Measurements from ENCODE around the gene ACAD8. TPM values are rescaled to one million over a fixed set of nuclear protein-coding genes. Genes with fewer than 3 reads are reported as not detected.

The ACAD8 gene
- total RNA-seq, 1 donor from 2014 or later = 36.1 TPM

Other genes starting within 250 kb of the ACAD8 start
- 22.5 TPM for gene JAM3, start 184.5 kb upstream of the ACAD8 start, total RNA-seq
- gene NCAPD3, start 29.6 kb upstream of the ACAD8 start, total RNA-seq = 12.3 TPM
- gene VPS26B, start 28.9 kb upstream of the ACAD8 start, total RNA-seq = 39.5 TPM
- 36.8 TPM for gene THYN1, start 216 bp upstream of the ACAD8 start, total RNA-seq
- not detected for gene GLB1L3, start 22.8 kb downstream of the ACAD8 start, total RNA-seq
- 0.32 TPM for gene GLB1L2, start 78.4 kb downstream of the ACAD8 start, total RNA-seq
- gene B3GAT1, start 158.7 kb downstream of the ACAD8 start, total RNA-seq = 0.16 TPM

All from Right ventricle myocardium inferior (tissue), 1 donor.